Measurements from ENCODE around the gene MMD2.
"Not testable (repeated sequence)": the region's sequence is repeated elsewhere in the genome, so short reads cannot be mapped to it uniquely, and the experiment has no call there.

MMD2 gene

GRCh38 chr7:4894482-4894881 is 64.5 kb downstream of the MMD2 start:
- no peak for DNase-seq (ENCODE audit: low spot score)

GRCh38 chr7:4893929-4894475 is 65.0 kb downstream of the MMD2 start:
- no peak for DNase-seq (ENCODE audit: low spot score)

- not testable (repeated sequence) for DNase-seq (ENCODE audit: low spot score)
Observed at GRCh38 chr7:4893188-4893587, 65.8 kb downstream of the MMD2 start.

GRCh38 chr7:4891522-4891921 is 67.5 kb downstream of the MMD2 start:
- DNase-seq (ENCODE audit: low spot score) = not testable (repeated sequence)

- DNase-seq (ENCODE audit: low spot score) = no peak
Observed at GRCh38 chr7:4889682-4890081, 69.3 kb downstream of the MMD2 start.

GRCh38 chr7:4888161-4888560 is 70.8 kb downstream of the MMD2 start:
- no peak for DNase-seq (ENCODE audit: low spot score)

GRCh38 chr7:4886671-4887070 is 72.3 kb downstream of the MMD2 start:
- no peak for DNase-seq (ENCODE audit: low spot score)

- DNase-seq (ENCODE audit: low spot score) = no peak
Observed at GRCh38 chr7:4885317-4885807, 73.6 kb downstream of the MMD2 start.

GRCh38 chr7:4884164-4884563 is 74.8 kb downstream of the MMD2 start:
- DNase-seq (ENCODE audit: low spot score) = no peak

GRCh38 chr7:4883372-4884144 is 75.4 kb downstream of the MMD2 start, which contains the start of gene RADIL:
TSS of gene RADIL (minus strand) at chr7:4883716. CDS start at chr7:4878139, 5,577 bp downstream.
- peak; percentile 88 for DNase-seq (ENCODE audit: low spot score)

GRCh38 chr7:4883033-4883371 is 76.0 kb downstream of the MMD2 start:
- no peak for DNase-seq (ENCODE audit: low spot score)

- DNase-seq (ENCODE audit: low spot score) = peak; percentile 71
Observed at GRCh38 chr7:4882169-4883032, 76.6 kb downstream of the MMD2 start.

- no peak for DNase-seq (ENCODE audit: low spot score)
Observed at GRCh38 chr7:4880218-4880617, 78.8 kb downstream of the MMD2 start.

- no peak for DNase-seq (ENCODE audit: low spot score)
Observed at GRCh38 chr7:4879396-4880081, 79.4 kb downstream of the MMD2 start.

- DNase-seq (ENCODE audit: low spot score) = no peak
Observed at GRCh38 chr7:4878336-4879335, 80.4 kb downstream of the MMD2 start.

GRCh38 chr7:4876586-4876985 is 82.4 kb downstream of the MMD2 start:
- no peak for DNase-seq (ENCODE audit: low spot score)

- DNase-seq (ENCODE audit: low spot score) = no peak
Observed at GRCh38 chr7:4875391-4875790, 83.6 kb downstream of the MMD2 start.

GRCh38 chr7:4873071-4873944 is 85.7 kb downstream of the MMD2 start:
- DNase-seq (ENCODE audit: low spot score) = peak; percentile 49

- DNase-seq (ENCODE audit: low spot score) = peak; percentile 98
Observed at GRCh38 chr7:4871930-4872675, 86.9 kb downstream of the MMD2 start.

Data from SK-N-DZ (cell line).